Measurements from ENCODE around the gene TF.

DNA sequence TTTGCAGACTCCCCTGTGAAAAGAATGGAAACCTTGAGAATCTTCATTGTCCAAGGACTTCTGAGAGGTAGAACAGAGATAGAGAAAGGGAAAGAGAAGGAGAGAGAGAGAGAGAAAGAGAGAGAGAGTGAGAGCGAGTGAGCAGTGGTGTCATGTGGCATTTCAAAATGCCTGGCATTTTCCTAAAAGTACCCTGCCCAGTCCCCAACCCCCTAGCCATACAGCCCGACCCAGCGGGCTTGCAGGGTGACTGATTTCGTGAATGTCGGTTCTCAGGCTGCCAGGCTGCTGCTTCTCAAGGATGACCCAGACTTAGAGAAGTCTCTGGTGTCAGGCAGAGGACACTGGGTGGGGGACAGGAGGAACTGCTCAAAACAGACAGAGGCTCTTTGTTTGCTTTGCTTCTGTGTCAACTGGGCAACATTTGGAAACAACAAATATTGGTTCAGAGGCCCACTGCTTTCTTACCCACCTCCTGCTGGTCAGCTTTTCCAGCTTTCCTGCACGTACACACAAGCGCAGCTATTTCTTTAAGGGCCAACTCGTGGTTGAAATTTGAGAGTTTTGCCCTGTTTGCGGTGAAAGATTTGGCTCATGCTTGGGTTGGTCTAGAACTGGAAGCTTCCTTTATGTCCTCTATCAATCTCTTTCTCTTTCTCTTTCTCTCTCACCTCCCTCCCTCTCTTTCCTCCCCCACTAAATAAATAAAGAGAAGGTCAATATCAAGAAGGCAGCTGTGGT is 3.7 kb upstream of the TF start:
- TF ChIP-seq POLR2AphosphoS5 (IDR thresholded peaks at IDR 0.05; ENCODE audit: borderline replicate concordance, low read depth, low read length) (no peak), FOXP2 (optimal IDR thresholded peaks at IDR 0.05; ENCODE audit: control extremely low read depth, extremely low read length, insufficient read depth) (no peak), EZH2 (IDR thresholded peaks at IDR 0.05) (no peak)
